D341Med (cell line): ENCODE data around the gene NFIA.

Experiments
- DNase-seq: peaks from one replicate; pipeline ENCODE4 v3.0.0; 2012; ENCODE audit warnings: low spot score

Gene NFIA

DNA sequence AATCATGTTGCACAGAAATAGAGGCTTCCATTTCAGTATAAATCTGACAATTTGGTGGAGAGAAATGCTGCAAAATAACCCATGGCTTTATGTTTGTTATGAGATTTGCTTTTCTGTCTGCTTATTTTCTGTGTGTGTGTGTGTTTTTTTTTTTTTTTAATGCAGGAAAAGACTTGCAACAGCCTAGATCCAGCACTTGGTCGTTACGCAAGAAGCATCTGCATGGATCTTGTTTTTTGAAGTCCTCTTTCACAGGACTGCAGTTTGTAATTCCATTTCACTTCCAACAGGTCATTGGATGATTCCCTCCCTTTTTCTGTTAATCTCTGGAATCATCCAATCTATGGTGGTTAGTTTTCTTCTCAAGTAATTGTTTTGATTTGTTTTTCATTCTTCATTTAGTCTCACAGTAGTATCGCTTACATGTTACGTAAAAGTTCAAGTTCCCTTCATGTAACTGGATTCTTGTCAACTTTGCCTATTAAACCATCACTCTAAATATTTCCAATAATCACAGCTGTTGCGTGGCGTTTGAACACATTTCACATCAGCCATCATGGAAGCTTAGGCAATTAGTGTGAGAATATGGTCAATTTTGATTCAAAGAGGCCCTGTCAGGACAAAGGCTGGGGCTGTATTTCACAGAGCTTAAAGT, 312.9 kb downstream of the NFIA start:
- no peak for DNase-seq

- DNase-seq = no peak
Measured at GRCh38 chr1:61397495-61397894, 315.1 kb downstream of the NFIA start.

GRCh38 chr1:61397935-61398334, 315.6 kb downstream of the NFIA start:
- DNase-seq = no peak

GRCh38 chr1:61399199-61399598, 316.8 kb downstream of the NFIA start:
- DNase-seq = no peak

- no peak for DNase-seq
Measured at GRCh38 chr1:61400131-61400770, 317.9 kb downstream of the NFIA start.

DNA sequence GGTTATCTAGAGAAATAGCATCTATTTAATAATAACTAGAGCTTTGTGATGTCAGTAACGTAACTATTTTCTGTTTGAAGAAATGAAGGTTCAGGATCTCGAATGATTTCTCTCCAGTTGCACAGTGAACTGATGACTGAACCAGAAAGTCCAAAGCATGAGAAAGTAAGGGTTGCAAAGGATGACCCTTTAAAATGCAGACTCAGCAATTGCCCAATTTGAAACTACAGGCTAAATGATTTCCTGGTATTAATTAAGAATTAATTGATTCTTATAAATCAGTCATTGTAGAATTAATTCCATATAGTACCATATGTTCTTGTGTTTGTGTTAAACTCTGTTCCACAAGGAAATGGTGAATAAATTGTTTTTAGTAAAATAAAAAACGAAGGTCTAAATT, 318.6 kb downstream of the NFIA start:
- DNase-seq = no peak

DNA sequence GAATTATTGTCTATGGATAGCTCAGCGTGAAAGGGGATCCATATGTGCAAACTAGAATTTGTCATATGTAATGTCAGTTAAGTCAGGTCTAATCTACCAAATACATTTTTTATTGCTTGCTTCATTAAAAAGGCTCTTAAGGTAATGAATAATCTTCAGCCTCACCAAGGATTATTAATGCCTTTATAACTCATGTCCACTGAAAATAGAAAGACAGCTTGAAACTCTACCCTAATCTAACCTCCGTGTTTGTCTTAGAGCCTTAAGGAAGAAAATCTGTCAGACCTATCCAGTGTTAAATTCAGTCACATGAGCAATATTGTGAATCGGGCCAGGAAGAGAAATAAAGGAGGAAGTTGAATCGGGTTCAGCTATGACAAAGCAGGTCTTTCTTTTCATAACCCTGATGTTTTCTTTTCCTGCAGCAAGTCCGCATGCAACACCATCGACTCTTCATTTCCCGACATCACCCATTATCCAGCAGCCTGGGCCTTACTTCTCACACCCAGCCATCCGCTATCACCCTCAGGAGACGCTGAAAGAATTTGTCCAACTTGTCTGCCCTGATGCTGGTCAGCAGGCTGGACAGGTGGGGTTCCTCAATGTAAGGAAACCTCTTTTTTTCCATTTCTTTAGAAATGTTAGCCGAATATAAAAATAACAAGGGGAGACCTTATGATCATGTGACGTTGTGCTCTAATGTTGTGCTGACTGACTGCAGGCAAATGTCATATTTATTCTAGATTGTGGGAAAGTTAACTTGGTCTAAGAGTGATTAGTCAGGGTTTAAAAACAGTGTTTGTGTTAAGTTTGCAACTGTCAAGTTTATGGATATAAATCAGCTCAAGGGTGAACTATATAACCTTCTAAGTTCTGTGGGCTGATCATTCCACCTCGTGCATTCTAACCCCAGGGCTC, 321.6 kb downstream of the NFIA start:
- peak; percentile 31 for DNase-seq

DNA sequence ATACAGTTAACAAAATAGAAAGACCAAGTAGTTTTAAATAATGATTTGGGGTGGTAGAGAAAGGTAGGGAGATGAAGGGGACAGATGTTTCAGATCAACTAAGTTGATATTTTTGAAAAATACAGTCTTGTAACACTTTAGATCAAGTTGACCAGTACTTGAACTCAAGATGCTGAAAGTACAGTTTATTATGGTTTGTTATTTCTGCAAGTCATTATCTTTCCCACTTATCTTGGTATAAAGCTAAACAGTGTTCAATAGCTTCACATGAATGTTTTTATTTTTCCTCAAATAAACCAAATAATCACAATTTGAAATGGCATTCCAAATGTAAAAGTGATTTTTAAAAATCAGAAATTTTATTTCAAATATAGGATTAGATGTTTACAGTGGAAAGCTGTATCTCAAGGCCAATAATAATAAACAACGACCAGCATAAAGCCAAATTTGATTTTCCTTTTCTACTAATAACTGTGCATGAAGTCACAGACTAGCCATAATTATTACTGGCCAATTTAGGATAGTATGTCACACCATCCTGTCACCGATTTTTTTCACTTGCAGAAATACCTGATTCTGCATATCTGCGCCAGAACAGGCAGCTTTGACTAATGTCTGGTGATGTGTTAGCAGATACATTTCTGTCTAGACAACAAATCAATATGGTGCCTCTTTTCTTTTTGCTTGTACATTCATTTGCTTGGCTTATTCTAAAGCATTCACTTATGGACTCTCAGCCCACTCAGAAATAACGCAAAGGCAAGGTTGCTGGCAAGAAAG, 322.4 kb downstream of the NFIA start:
- DNase-seq = no peak

- no peak for DNase-seq
Measured at GRCh38 chr1:61406467-61406866, 324.1 kb downstream of the NFIA start.

- no peak for DNase-seq
Measured at GRCh38 chr1:61412601-61413000, 330.2 kb downstream of the NFIA start.

- DNase-seq = no peak
Measured at GRCh38 chr1:61419196-61419595, 336.8 kb downstream of the NFIA start.

DNA sequence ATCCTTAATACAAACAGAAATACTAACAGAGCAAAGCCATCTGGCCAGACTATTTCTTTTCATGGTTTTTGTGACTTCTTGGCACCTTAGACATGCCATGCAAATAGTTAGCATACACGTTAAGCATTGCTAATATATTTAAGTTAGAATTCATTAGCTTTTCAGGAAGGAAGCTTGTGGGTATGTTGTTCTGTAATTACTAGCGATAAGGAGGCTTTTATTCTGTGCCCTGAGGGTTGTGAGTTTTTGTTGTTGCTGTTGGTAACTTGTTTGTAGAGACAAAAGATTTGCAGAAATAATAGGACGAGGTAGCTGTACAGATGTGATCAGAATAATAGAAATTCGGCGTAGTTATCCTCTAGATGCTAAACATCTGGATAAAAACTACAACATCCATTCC, 337.3 kb downstream of the NFIA start:
- DNase-seq = no peak

GRCh38 chr1:61420243-61420642, 337.9 kb downstream of the NFIA start:
- no peak for DNase-seq

GRCh38 chr1:61420909-61421835, 338.8 kb downstream of the NFIA start:
- DNase-seq = no peak

- DNase-seq = no peak
Measured at GRCh38 chr1:61423643-61424042, 341.3 kb downstream of the NFIA start.

DNA sequence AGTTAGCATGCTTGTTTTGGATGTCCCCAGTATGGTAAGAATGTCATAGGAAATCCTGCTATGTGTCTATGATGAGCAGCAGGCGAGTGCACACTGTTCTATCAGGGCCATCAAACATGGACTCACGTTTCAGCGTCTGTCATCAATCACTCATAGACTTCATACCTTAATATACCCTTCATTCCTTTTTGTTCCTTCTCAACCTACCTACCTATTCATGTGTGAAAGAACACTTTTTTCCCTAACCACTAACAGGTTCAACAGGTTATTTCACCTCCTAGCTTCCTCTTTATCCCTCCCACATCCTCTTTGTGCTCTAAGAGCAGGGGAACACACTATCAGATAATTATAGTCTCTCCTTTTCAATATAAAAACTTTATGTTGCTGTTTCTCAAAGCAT, 342.0 kb downstream of the NFIA start:
- no peak for DNase-seq

- no peak for DNase-seq
Measured at GRCh38 chr1:61425040-61425439, 342.7 kb downstream of the NFIA start.

DNA sequence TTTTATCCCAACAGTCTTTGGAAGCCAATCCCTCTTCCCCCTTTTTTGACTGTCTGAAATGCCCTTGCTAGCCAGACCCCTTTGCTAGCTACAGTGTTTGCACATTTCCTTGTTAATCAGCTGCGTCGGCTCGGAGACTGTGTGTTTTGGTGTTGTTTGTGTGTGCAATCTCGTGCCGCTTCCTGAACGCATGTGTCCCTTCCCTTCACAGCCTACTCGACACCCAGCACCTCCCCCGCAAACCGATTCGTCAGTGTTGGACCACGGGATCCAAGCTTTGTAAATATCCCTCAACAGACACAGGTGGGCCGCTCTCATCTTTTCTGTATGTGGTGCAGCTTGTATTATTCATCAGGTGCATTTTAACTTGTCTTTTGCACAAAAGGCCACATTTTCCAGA, 343.9 kb downstream of the NFIA start:
- no peak for DNase-seq

- no peak for DNase-seq
Measured at GRCh38 chr1:61426885-61427284, 344.5 kb downstream of the NFIA start.

DNA sequence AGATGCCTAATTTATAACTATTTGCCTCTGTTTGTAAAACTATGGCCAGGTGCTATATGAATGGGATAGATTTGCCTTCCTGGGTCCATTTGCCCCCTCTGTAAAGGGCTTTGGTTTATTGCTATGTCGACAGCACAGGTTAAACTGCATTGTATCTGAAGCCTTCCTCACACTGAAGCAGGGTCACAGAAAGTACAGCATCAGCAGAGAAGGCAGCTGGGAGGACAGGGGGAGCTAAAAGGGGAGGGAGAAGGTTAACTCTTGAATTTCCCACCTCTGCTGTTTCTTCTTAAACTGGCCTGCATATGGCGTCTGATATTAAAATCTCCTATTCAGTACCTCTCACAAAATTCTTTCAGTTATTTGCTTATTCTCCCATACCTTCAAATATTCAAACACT, 345.1 kb downstream of the NFIA start:
- no peak for DNase-seq

GRCh38 chr1:61428146-61428545, 345.8 kb downstream of the NFIA start:
- no peak for DNase-seq
